Measurements from ENCODE around the gene RIMS4. TPM values are rescaled to one million over a fixed set of nuclear protein-coding genes. Genes with fewer than 3 reads are reported as not detected.

The RIMS4 gene
- total RNA-seq, 1 experiment from 2014 or later: 16.3 TPM

GRCh38 chr20:44714102-44714700 is 96.1 kb downstream of the RIMS4 start:
- H3K36me3 Mint-ChIP-seq (ENCODE audit: insufficient read depth in 1 of 3, low read depth in 3 of 3): no peaks in the 10 kb centered on the region
- Histone ChIP-seq H2AK5ac (ENCODE audit: insufficient read length, low read length) (no peak overlapping the region), H2BK120ac (ENCODE audit: low read depth, low read length, poor library complexity, severe bottlenecking) (no peak overlapping the region), H3K23me2 (ENCODE audit: insufficient read length, low read depth, low read length, poor library complexity, severe bottlenecking) (no peaks in the 10 kb centered on the region), H3K79me1 (ENCODE audit: insufficient read depth, low read depth, low read length, poor library complexity, severe bottlenecking) (no peaks in the 10 kb centered on the region), H2BK12ac (ENCODE audit: insufficient read length, low read depth, low read length) (no peak overlapping the region), H3K9ac (ENCODE audit: extremely low read depth, insufficient read length, low read length) (no peak overlapping the region), H3K4me2 (ENCODE audit: insufficient read depth, insufficient read length, low read length) (no peak overlapping the region), H2BK5ac (ENCODE audit: insufficient read length, low read length) (no peak overlapping the region), H3K4me1 (ENCODE audit: insufficient read depth, low read length) (no peaks in the 10 kb centered on the region), H2BK20ac (ENCODE audit: low read depth, low read length, poor library complexity, severe bottlenecking) (no peak overlapping the region), H4K20me1 (ENCODE audit: control insufficient read depth, insufficient read depth, insufficient read length) (no peaks in the 10 kb centered on the region), H3K4ac (ENCODE audit: low read depth, low read length) (no peak overlapping the region), H2AFZ (ENCODE audit: low read length) (no peak overlapping the region), H3T11ph (ENCODE audit: low read length) (no peak overlapping the region), H3K79me2 (ENCODE audit: insufficient read depth, low read length) (no peaks in the 10 kb centered on the region), H3K9me3 (ENCODE audit: control insufficient read depth, low read depth, low read length) (no peaks in the 10 kb centered on the region), H4K8ac (replicated peaks; ENCODE audit: insufficient read length, low read depth, low read length) (no peak overlapping the region), H3K14ac (ENCODE audit: insufficient read depth, low read length) (no peak overlapping the region), H4K5ac (ENCODE audit: insufficient read length, low read depth, low read length) (no peak overlapping the region), H2BK15ac (ENCODE audit: low read depth, low read length) (no peak overlapping the region), H3K18ac (ENCODE audit: insufficient read length, low read depth, low read length) (no peak overlapping the region), H3K23ac (ENCODE audit: insufficient read length, low read depth, low read length) (no peak overlapping the region), H3K27me3 (ENCODE audit: insufficient read depth, low read length) (no peaks in the 10 kb centered on the region), H3K27ac (ENCODE audit: insufficient read length, low read depth, low read length) (no peak overlapping the region), H4K91ac (ENCODE audit: insufficient read length, low read depth, low read length) (no peak overlapping the region), H3K56ac (ENCODE audit: insufficient read length, low read depth, low read length) (no peak overlapping the region)
- H3K9me3 Mint-ChIP-seq: no peaks in the 10 kb centered on the region
- TF ChIP-seq CTCF (conservative IDR thresholded peaks at IDR 0.05): no peak
- H3K4me3 Mint-ChIP-seq: no peak overlapping the region
- H3K27me3 Mint-ChIP-seq (ENCODE audit: low read depth): no peaks in the 10 kb centered on the region; the same call in 1 of the 2 replicates
- peak overlapping the region in 1 of 3 experiments; percentile 22; a peak in 3 of 7 replicates for H3K27ac Mint-ChIP-seq
- no peaks in the 10 kb centered on the region for H3K4me1 Mint-ChIP-seq
- WGBS (ENCODE audit: extremely low coverage, insufficient read length, low lambda C conversion rate): no CpG with 5 or more reads among the region's 13 CpGs
- no peak for DNase-seq

Measured in H9 (cell line).